Ammon's horn (tissue), 1 donor: Measurements from ENCODE around the gene LPAR6.
"Not testable (repeated sequence)": the region's sequence is repeated elsewhere in the genome, so short reads cannot be mapped to it uniquely, and the experiment has no call there.

Experiments
- DNase-seq: peaks from one replicate; pipeline ENCODE4 v3.0.0-alpha.2; 2016; ENCODE audit warnings: low spot score

LPAR6 gene

DNA sequence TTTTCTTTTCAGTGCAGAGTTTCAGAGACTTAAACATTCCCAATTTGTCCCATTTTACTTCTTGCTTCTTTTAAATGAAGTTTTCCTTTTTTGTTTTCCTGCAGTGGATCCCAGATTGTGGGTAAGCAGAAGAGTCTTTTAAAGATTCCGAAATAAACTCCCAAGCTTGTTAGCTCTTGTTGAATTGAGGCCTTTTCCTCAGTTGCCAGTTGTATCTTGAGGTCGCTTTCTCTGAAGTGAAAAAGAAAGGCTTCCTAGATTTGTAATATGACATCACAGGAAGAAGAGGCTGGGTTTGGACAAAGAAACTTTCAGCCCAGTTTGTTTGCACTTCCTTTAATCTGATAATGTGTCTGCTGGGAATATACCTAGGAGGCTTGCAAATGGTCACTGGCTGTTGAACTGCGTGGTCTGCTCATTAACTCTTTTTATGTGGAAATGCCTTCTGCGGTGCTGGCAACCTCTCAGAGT, at the start of gene LPAR6:
LPAR6 (minus strand) TSS at position 233 of the 471 bp plus-strand sequence. CDS start 690 bp downstream, outside the sequence.
- DNase-seq, result peak; percentile 54

GRCh38 chr13:48457578-48458242, 44.8 kb upstream of the LPAR6 start:
- DNase-seq, result no peak

GRCh38 chr13:48456546-48456945, 43.6 kb upstream of the LPAR6 start:
- DNase-seq, result no peak

DNA sequence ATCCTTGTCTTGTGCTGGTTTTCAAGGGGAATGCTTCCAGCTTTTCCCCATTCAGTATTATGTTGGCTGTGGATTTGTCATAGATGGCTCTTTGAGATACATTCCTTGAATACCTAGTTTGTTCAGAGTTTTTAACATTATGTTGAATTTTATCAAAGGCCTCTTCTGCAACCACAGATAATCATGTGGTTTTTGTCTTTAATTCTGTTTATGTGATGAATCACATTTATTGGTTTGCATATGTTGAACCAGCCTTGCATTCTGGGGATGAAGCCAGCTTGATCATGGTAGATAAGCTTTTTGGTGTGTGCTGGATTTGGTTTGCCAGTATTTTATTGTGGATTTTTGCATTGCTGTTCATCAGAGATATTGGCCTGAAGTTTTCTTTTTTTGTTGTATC, 38.3 kb upstream of the LPAR6 start:
- DNase-seq, result not testable (repeated sequence)

GRCh38 chr13:48449656-48450055, 36.7 kb upstream of the LPAR6 start:
- no peak for DNase-seq

DNA sequence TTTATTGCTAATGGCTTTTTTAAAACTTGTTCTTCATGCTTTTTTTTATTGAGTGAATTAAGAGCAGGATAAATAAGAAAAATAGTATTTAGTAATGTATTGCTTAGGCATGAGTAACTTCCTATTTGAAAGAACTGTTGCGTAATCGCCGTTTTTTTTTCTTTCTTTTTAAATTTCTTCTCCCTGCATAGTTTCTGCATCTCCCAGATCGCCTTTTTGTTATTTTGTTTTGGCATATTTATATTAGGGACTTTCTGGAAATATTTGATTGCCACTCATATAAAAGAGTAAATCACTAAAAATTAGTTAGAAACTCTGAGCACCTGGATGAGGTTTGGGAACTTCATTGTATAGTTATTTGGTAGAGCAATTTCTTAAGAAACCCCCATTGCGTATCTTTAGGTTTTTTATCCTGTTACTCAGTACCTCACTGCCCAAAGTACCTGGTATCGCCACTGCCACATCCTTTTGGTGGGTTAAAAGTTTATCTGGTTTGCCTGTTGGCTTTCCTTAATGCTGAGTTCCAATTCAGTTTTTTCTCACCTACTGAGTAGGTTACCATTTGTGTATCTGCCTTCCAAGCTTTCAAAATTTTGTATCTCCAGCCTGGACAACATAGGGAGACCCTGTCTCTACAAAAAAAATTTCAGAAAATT, 36.2 kb upstream of the LPAR6 start:
- DNase-seq, result no peak

- DNase-seq, result no peak
Observed at GRCh38 chr13:48448285-48448958, 35.5 kb upstream of the LPAR6 start.

DNA sequence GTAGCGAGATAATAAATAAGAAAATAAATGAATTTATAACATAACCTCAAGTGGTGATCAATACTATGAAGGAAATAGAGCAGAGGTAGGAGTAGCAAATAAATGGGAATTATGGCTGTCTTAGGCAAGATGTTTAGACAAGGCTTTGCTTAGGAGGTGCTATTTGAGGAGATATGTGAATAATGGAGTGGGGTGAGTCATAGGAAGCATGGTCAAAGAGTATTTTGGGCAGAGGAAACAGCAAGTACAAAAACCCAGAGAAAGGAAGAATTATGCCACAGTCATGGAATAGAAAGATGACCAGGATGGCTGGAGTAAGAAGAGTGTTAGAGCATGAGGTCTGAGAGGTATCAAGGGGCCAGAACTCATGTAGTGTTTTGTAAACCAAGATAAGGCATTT, 33.6 kb upstream of the LPAR6 start:
- no peak for DNase-seq

- no peak for DNase-seq
Observed at GRCh38 chr13:48443442-48444208, 30.7 kb upstream of the LPAR6 start.

DNA sequence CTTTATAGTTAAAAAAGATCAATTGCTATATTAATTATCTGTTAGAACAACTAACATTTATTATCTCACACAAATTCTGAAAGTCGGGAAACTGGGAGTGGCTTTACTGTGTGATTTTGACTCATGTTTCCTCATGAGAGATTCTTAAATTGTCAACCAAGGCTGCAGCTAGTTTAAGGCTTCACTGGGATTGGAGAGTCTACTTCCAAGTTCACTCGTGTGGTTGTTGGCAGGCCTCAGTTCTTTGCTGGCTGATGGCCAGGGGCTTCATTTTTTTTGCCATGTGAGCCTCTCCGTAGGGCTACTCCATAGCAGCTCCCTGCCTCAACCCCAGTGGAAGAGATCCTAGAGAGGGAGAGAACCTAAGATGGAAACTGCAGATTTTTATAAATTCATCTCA, 24.5 kb upstream of the LPAR6 start:
- peak; percentile 30 for DNase-seq

GRCh38 chr13:48436661-48437288, 23.9 kb upstream of the LPAR6 start:
- DNase-seq, result no peak

DNA sequence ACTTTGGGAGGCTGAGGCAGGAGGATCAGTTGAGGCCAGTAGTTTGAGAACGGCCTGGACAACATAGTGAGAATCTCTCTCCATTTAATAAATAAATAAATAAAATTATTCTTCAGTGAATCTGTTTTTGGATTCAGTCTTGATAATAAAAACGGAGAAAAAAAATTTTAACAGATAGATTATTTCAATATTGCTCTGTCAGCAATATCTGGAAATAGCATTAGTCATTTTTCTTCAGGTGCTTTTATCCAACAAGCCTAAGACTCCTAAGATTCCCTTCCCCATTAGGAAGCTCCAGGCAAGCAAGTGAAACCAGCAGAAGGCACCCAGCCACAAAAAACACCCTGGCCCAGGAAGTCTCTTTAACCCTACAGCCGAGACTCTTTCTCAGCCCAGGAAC, 21.3 kb upstream of the LPAR6 start:
- DNase-seq, result no peak

DNA sequence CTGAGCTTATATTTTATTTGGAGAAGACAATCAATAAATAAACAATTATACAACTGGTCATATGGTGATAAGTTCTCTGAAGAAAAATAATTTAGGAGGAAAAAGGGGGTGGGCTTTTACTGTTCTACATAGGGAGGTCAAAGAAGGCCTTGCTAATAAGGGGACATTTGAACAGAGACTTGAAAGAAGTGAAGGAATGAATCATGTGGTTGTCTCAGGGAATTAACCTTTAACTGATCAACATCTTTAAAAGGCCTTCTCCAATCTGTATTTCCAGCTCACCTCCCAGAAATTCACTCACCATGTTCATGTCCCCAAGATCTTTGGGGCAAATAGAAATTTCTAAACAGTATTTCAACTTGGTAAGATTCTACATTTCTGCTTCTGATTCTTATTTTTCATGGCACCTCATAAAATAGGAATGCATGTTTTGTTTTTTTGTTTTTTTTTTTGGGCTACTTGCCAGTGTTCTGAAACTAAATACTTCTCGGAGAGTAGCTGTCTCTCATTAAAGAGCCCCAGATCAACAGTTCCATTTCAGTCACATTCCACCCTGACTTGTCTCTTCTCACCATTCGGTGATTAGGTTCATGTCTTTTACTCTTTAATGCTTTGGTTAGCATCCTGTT, 19.2 kb upstream of the LPAR6 start:
- DNase-seq, result no peak

DNA sequence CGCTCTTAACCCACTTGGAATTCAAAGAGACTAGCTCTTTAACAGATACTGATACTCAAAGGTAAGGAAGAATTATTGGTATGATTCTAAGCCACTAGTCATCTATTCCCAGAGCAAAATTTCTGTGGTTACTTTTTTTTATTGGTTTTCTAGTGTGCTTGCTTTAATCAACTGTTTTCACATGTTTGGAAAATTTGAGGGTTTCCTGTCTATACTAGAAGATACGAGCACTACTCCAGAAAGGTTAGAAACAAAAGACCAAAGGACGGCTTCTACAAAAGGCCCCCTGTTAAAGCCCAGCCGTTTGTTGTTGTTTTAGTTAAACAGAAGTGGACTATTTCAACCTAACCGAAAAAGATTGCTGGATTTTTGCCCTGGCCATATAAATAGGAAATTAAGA, 18.5 kb upstream of the LPAR6 start:
- no peak for DNase-seq

GRCh38 chr13:48429886-48430285, 17.0 kb upstream of the LPAR6 start:
- DNase-seq, result no peak

GRCh38 chr13:48429036-48429435, 16.1 kb upstream of the LPAR6 start:
- no peak for DNase-seq

DNA sequence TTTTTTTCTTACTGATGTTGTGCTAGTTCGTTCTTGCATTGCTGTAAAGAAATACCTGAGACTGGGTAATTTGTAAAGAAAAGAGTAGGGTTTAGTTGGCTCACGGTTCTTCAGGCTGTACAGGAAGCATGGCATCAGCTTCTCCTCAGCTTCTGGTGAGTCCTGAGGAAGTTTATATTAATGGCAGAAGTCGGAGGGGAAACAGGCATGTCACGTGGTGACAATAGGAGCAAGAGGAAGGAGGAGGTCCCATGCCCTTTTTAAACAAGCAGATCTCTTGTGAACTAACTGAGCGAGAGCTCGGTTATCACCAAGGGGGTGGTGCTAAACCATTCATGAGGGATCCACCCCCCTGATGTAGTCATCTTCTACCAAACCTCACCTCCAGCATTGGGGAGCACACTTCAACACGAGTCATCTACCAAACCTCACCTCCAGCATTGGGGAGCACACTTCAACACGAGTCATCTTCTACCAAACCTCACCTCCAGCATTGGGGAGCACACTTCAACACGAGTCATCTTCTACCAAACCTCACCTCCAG, 13.9 kb upstream of the LPAR6 start:
- peak; percentile 64 for DNase-seq

DNA sequence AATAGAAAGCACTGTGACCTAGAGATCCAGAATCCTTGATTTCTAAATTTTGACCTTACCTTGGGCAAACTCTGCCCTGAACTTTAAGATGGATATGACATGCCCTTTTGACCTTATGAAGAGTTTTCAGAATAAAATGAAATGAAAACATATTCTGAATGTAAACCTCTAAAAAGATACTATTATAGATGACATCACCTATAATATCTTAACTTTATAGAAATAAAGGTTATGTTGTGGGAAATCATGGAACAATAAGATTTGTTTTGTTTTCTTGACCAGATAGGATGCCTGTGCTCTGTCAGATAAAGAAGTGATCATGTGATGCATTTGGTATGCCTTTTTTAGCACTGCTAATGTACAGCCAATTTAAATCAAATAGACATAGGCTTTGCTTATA, 13.1 kb upstream of the LPAR6 start:
- DNase-seq, result no peak

GRCh38 chr13:48424212-48424611, 11.3 kb upstream of the LPAR6 start:
- DNase-seq, result no peak

DNA sequence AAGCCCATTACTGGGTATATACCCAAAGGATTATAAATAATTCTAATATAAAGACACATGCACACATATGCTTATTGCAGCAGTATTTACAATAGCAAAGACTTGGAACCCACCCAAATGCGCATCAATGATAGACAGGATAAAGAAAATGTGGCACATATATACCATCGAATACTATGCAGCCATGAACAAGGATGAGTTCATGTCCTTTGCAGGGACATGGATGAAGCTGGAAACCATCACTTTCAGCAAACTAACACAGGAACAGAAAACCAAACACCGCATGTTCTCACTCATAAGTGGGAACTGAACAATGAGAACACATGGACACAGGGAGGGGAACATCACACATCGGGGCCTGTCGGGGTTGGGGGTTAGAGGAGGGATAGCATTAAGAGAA, 9.1 kb upstream of the LPAR6 start:
- DNase-seq, result not testable (repeated sequence)

DNA sequence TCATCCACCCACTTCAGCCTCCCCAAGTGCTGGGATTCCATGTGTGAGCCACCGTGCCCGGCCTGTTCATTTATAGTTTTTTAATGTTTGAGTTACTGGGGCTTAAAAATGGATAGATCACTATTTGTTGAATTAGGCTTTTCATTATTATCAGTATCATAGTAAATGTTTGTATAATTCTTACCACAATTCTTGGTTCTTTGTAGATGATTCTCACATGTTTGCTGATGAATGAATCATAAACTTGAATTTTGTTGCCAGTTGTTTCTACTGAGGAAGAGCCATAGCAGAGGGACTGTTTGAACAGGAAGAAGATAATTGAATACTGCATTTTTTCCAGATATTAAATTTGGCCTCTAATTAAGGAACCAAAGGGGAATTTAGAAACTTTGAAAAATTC, 2.6 kb upstream of the LPAR6 start:
- no peak for DNase-seq
